ENCODE measurements around the gene PRDM16.

PRDM16 gene

GRCh38 chr1:3356827-3357460 is 287.9 kb downstream of the PRDM16 start:
- no peak overlapping the region for H4K8ac ChIP-seq (ENCODE audit: low read length)
- no peaks in the 10 kb centered on the region for H3K36me3 ChIP-seq (ENCODE audit: control insufficient read depth in 1 of 2, insufficient read depth in 2 of 2, low read depth in 1 of 2, low read length in 2 of 2)
- H3K79me1 ChIP-seq (replicated peaks; ENCODE audit: low read length, poor library complexity, severe bottlenecking): no peaks in the 10 kb centered on the region
- H2BK15ac ChIP-seq (ENCODE audit: low read depth, poor library complexity, severe bottlenecking): no peak overlapping the region
- peaks cover 16% of the 10 kb centered on the region for H3K4me1 ChIP-seq (ENCODE audit: control insufficient read depth, insufficient read depth, low read depth, low read length)
- no peak overlapping the region for H2BK12ac ChIP-seq (ENCODE audit: low read length in 2 of 2)
- H2AFZ ChIP-seq (ENCODE audit: low read depth, low read length): no peak overlapping the region
- H3K27me3 ChIP-seq (ENCODE audit: control insufficient read depth in 1 of 2, insufficient read depth in 1 of 2, low read length in 2 of 2): peaks cover 27 to 72% of the 10 kb centered on the region in 2 experiments
- no peak overlapping the region for H3K4me2 ChIP-seq (ENCODE audit: low read length, poor library complexity, severe bottlenecking)
- H3K27ac ChIP-seq (ENCODE audit: low read length, poor library complexity, severe bottlenecking): no peak overlapping the region
- no peak overlapping the region for H3K23ac ChIP-seq (ENCODE audit: low read length in 2 of 2)
- DNase-seq: no peak
- H3K14ac ChIP-seq (ENCODE audit: low read length in 2 of 2): no peak overlapping the region
- no peaks in the 10 kb centered on the region for H3K9me3 ChIP-seq (ENCODE audit: control insufficient read depth, low read length)
- no peak overlapping the region for H3K9ac ChIP-seq (ENCODE audit: low read length)
- no peak overlapping the region for H4K91ac ChIP-seq (ENCODE audit: low read length)
- H3K18ac ChIP-seq (ENCODE audit: low read depth in 1 of 2, low read length in 2 of 2): no peak overlapping the region
- no peak overlapping the region for H3K4ac ChIP-seq (ENCODE audit: low read depth in 1 of 2, low read length in 2 of 2)
- H2BK5ac ChIP-seq (ENCODE audit: low read depth, low read length, poor library complexity, severe bottlenecking): no peak overlapping the region
- 82% methylated on average over 21 of the region's 21 CpGs for WGBS
- H3K4me3 ChIP-seq (ENCODE audit: insufficient read depth in 1 of 2, low read depth in 1 of 2, low read length in 2 of 2): no peak overlapping the region
- no peak overlapping the region for H2BK120ac ChIP-seq (ENCODE audit: low read depth, low read length)
- no peak overlapping the region for H2AK5ac ChIP-seq (ENCODE audit: low read length, severe bottlenecking)

DNA sequence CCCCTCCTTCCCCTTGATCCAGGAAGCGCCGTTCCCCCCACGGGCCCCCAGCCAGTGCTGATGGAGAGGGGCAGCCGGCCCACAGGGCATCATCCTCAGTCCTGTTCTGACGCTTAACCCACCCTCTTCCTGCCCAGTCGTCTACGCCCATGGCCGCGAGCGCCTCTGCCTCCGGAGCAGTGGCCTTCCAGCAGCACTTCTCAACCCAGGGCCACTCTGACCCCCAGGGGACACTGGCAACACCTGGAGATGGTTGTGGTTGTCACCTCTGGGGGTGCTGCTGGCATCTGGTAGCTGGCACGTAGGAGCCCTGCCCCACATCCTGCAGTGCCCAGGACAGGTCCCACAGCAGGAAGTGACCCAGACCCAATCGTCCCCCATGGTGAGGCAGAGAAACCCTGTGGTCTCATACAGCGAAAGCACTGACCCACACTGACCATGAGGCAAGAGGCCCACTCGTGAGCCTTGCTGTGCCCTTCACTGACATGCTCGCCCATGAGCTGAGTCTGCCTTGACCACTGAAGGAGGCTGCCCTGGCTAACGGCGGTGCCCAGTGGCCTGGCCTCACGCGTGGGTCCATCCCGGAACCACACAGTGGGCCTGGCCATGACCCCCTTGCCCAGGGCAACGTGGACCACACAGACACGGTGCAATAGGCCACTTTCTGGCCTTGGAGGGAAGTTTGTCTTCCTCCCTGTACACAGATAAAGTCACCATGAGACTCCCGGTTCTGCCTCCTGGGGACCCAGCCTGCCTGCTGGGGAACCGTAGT is 288.7 kb downstream of the PRDM16 start:
- Histone ChIP-seq H2BK12ac (ENCODE audit: low read length in 2 of 2) (no peak overlapping the region), H3K9me3 (ENCODE audit: control insufficient read depth, low read length) (no peaks in the 10 kb centered on the region), H2BK5ac (ENCODE audit: low read depth, low read length, poor library complexity, severe bottlenecking) (no peak overlapping the region), H2BK120ac (ENCODE audit: low read depth, low read length) (no peak overlapping the region), H3K4me2 (ENCODE audit: low read length, poor library complexity, severe bottlenecking) (no peak overlapping the region), H2AK5ac (ENCODE audit: low read length, severe bottlenecking) (no peak overlapping the region), H3K18ac (ENCODE audit: low read depth in 1 of 2, low read length in 2 of 2) (no peak overlapping the region), H3K9ac (ENCODE audit: low read length) (no peak overlapping the region), H3K4ac (ENCODE audit: low read depth in 1 of 2, low read length in 2 of 2) (no peak overlapping the region), H2BK15ac (ENCODE audit: low read depth, poor library complexity, severe bottlenecking) (no peak overlapping the region), H4K8ac (ENCODE audit: low read length) (no peak overlapping the region), H3K27me3 (ENCODE audit: control insufficient read depth in 1 of 2, insufficient read depth in 1 of 2, low read length in 2 of 2) (peaks cover 27 to 70% of the 10 kb centered on the region in 2 experiments), H3K27ac (ENCODE audit: low read length, poor library complexity, severe bottlenecking) (no peak overlapping the region), H3K79me1 (replicated peaks; ENCODE audit: low read length, poor library complexity, severe bottlenecking) (no peaks in the 10 kb centered on the region), H3K4me3 (ENCODE audit: insufficient read depth in 1 of 2, low read depth in 1 of 2, low read length in 2 of 2) (no peak overlapping the region), H3K4me1 (ENCODE audit: control insufficient read depth, insufficient read depth, low read depth, low read length) (peaks cover 9% of the 10 kb centered on the region), H3K36me3 (ENCODE audit: control insufficient read depth in 1 of 2, insufficient read depth in 2 of 2, low read depth in 1 of 2, low read length in 2 of 2) (no peaks in the 10 kb centered on the region), H3K23ac (ENCODE audit: low read length in 2 of 2) (no peak overlapping the region), H4K91ac (ENCODE audit: low read length) (no peak overlapping the region), H3K14ac (ENCODE audit: low read length in 2 of 2) (no peak overlapping the region), H2AFZ (ENCODE audit: low read depth, low read length) (no peak overlapping the region)
- DNase-seq: no peak
- 89% methylated on average over 25 of the region's 25 CpGs for WGBS

- Histone ChIP-seq H3K23ac (ENCODE audit: low read length in 2 of 2) (no peak overlapping the region), H3K4me1 (ENCODE audit: control insufficient read depth, insufficient read depth, low read depth, low read length) (no peaks in the 10 kb centered on the region)
- 80% methylated on average over 10 of the region's 10 CpGs for WGBS
These were observed 290.3 kb downstream of the PRDM16 start for GRCh38 chr1:3359351-3359750.

DNA sequence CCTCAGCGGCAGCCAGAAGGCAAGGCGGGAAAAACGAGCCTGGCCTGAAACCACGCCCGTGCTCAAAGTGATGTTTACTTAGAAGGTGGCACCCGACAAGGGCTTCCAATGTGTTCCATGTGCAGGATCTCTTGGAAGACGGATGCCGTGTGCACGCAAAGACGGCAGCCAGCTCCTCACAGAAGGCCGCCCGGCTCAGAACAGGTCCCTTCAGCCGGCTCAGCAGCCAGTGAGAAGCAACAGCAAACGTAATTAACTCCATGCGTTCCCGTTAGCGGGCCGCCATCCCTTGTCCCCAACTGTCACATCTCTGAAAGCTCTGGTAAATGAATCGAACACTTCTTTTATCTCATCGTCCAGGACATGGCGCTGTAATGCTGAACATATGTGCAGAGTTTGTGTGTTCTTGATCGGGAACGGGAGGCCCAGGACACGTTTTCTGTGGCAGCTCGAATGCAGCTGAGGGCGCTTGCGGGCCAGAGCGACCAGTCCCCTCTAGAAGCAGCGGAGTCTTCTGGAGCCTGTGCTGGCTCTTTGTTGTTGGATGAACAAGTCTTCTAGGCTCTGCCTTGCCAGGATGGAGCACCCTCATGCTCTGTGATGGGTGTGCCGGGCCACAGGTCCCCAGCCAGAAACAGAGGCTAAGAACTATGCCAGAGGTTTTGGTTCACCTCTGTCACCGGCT is 290.9 kb downstream of the PRDM16 start:
- H2AFZ ChIP-seq (ENCODE audit: low read depth, low read length): no peak overlapping the region
- H3K9ac ChIP-seq (ENCODE audit: low read length): no peak overlapping the region
- DNase-seq: no peak

More at GRCh38 chr1:3359351-3359750, 290.3 kb downstream of the PRDM16 start:
- Histone ChIP-seq H3K4ac (ENCODE audit: low read depth in 1 of 2, low read length in 2 of 2) (no peak overlapping the region), H3K9me3 (ENCODE audit: control insufficient read depth, low read length) (no peaks in the 10 kb centered on the region), H3K27ac (ENCODE audit: low read length, poor library complexity, severe bottlenecking) (no peak overlapping the region), H3K36me3 (ENCODE audit: control insufficient read depth in 1 of 2, insufficient read depth in 2 of 2, low read depth in 1 of 2, low read length in 2 of 2) (no peaks in the 10 kb centered on the region), H3K14ac (ENCODE audit: low read length in 2 of 2) (no peak overlapping the region), H2AK5ac (ENCODE audit: low read length, severe bottlenecking) (no peak overlapping the region), H3K4me3 (ENCODE audit: insufficient read depth in 1 of 2, low read depth in 1 of 2, low read length in 2 of 2) (no peak overlapping the region), H3K18ac (ENCODE audit: low read depth in 1 of 2, low read length in 2 of 2) (no peak overlapping the region), H2BK15ac (ENCODE audit: low read depth, poor library complexity, severe bottlenecking) (no peak overlapping the region), H2BK12ac (ENCODE audit: low read length in 2 of 2) (no peak overlapping the region), H2BK120ac (ENCODE audit: low read depth, low read length) (no peak overlapping the region), H3K9ac (ENCODE audit: low read length) (no peak overlapping the region), H4K8ac (ENCODE audit: low read length) (no peak overlapping the region), H3K4me2 (ENCODE audit: low read length, poor library complexity, severe bottlenecking) (no peak overlapping the region), H2BK5ac (ENCODE audit: low read depth, low read length, poor library complexity, severe bottlenecking) (no peak overlapping the region), H3K27me3 (ENCODE audit: control insufficient read depth in 1 of 2, insufficient read depth in 1 of 2, low read length in 2 of 2) (peaks cover 27 to 74% of the 10 kb centered on the region in 2 experiments), H4K91ac (ENCODE audit: low read length) (no peak overlapping the region), H2AFZ (ENCODE audit: low read depth, low read length) (no peak overlapping the region), H3K79me1 (replicated peaks; ENCODE audit: low read length, poor library complexity, severe bottlenecking) (no peaks in the 10 kb centered on the region)
- DNase-seq: no peak

More for the DNA sequence above, 290.9 kb downstream of the PRDM16 start:
- no peak overlapping the region for H3K27ac ChIP-seq (ENCODE audit: low read length, poor library complexity, severe bottlenecking)
- H2AK5ac ChIP-seq (ENCODE audit: low read length, severe bottlenecking): no peak overlapping the region
- H2BK15ac ChIP-seq (ENCODE audit: low read depth, poor library complexity, severe bottlenecking): no peak overlapping the region
- no peaks in the 10 kb centered on the region for H3K9me3 ChIP-seq (ENCODE audit: control insufficient read depth, low read length)
- peaks cover 27 to 80% of the 10 kb centered on the region in 2 experiments for H3K27me3 ChIP-seq (ENCODE audit: control insufficient read depth in 1 of 2, insufficient read depth in 1 of 2, low read length in 2 of 2)
- no peak overlapping the region for H3K23ac ChIP-seq (ENCODE audit: low read length in 2 of 2)
- no peaks in the 10 kb centered on the region for H3K4me1 ChIP-seq (ENCODE audit: control insufficient read depth, insufficient read depth, low read depth, low read length)
- no peak overlapping the region for H4K91ac ChIP-seq (ENCODE audit: low read length)
- 90% methylated on average over 31 of the region's 31 CpGs for WGBS
- H3K4me3 ChIP-seq (ENCODE audit: insufficient read depth in 1 of 2, low read depth in 1 of 2, low read length in 2 of 2): no peak overlapping the region
- no peaks in the 10 kb centered on the region for H3K79me1 ChIP-seq (replicated peaks; ENCODE audit: low read length, poor library complexity, severe bottlenecking)
- H3K4ac ChIP-seq (ENCODE audit: low read depth in 1 of 2, low read length in 2 of 2): no peak overlapping the region
- H2BK120ac ChIP-seq (ENCODE audit: low read depth, low read length): no peak overlapping the region
- H3K36me3 ChIP-seq (ENCODE audit: control insufficient read depth in 1 of 2, insufficient read depth in 2 of 2, low read depth in 1 of 2, low read length in 2 of 2): no peaks in the 10 kb centered on the region
- H3K4me2 ChIP-seq (ENCODE audit: low read length, poor library complexity, severe bottlenecking): no peak overlapping the region
- no peak overlapping the region for H3K14ac ChIP-seq (ENCODE audit: low read length in 2 of 2)
- no peak overlapping the region for H3K18ac ChIP-seq (ENCODE audit: low read depth in 1 of 2, low read length in 2 of 2)
- no peak overlapping the region for H2BK12ac ChIP-seq (ENCODE audit: low read length in 2 of 2)
- no peak overlapping the region for H2BK5ac ChIP-seq (ENCODE audit: low read depth, low read length, poor library complexity, severe bottlenecking)
- H4K8ac ChIP-seq (ENCODE audit: low read length): no peak overlapping the region
